Epidermal melanocyte (primary cell): ENCODE results near the gene GJA1.
A peak's percentile ranks its signal among the peaks of the same experiment; 100 is the strongest.

Experiments used
- DNase-seq: peaks from one replicate; pipeline ENCODE4 v3.0.0; 2011; ENCODE audit warnings: low spot score; ENCODE audit not compliant: insufficient read length

The GJA1 gene

DNA sequence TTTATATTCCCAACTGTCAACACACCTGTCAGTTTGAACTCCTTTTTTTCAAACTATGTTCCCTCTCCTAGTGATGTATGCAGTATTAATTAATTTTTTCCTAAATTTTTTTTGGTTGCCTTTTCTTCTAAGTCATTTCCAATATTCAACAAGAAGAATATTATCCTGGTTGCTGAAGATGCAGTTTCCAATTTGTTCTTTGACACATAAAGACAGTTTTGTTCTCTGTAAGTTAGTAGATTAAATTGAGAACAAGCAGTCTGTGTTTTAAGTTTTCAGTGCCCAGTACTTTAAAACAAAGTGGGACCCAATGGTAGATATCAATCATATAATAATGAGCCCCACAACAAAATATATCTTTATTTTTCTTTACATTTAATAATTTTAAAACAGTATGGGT, 47.3 kb downstream of the GJA1 start:
- peak; percentile 32 for DNase-seq

DNA sequence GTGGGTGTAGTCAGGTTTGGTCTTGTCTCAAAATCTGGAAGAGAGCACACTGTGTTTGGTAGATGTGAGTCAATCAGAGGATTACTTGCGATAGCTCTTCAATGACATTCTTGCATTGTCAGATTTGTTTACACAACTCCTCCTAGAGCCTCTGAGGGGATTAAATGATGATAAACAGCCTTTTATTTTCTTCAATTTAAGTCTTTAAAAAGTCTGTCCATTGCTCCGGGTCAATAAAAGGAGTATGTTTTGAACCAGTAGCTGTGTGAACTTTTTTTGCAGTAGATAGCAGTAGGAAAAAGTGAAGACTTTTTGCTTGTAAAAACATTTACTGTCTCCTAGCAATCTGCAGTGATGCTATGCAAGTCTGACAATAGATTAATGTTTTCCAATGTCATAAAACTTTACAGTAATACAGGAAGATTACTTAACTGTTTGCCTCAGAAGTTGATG, 49.9 kb downstream of the GJA1 start:
- no peak for DNase-seq

DNA sequence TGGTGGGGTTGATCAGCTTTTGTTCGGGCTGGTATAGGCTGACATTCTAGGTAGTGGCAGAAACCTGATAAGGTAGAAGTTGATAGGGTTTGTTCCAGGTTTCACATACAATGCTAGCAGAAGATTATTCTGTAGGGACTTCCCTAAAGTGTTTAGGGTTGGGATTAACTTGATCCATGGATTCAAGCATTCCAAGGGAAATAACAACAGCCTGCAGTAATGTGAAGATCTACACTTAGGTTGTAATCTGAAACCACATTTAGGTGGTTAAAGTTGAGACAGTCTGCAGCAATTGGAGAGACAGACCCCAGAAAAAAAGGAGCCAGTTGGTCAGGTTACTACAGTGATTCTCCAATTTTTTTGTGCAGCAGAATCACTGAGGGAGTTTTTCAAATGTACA, 56.1 kb downstream of the GJA1 start:
- no peak for DNase-seq

DNA sequence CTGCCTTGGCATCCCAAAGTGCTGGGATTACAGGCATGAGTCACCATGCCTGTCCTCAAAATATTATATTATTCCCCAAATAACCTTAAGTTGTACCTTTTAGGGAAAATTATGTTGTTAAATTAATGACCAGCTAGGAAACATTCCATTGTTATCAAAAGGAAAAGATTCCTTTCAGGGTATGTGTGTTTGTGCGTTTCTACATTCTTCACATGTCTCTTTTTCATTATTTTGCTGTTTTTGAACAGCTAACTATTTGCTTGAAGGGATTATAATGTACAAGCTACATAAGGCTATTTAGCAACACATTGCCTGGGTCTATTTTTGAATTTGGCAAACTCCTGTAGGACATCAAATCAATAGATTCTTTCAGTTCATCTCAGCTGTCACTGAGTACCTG, 57.1 kb downstream of the GJA1 start:
- no peak for DNase-seq

DNA sequence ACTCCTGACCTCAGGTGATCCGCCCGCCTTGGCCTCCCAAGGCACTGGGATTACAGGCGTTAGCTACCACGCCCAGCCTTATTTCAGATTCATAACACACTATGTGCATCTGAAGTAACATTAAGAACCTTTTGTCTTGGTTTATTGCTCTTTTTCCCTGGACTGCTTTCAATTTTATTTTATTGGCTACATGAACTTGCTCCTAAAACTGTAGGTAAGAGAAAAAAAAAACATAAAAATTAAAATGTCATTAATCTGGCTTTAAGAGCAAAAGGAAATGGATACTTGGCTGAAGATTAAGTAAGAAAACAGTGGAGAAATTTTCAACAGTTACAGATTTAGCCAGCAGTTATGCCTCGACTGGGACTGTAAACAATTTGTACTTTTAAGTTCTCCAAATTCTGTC, 62.5 kb downstream of the GJA1 start:
- no peak for DNase-seq

DNA sequence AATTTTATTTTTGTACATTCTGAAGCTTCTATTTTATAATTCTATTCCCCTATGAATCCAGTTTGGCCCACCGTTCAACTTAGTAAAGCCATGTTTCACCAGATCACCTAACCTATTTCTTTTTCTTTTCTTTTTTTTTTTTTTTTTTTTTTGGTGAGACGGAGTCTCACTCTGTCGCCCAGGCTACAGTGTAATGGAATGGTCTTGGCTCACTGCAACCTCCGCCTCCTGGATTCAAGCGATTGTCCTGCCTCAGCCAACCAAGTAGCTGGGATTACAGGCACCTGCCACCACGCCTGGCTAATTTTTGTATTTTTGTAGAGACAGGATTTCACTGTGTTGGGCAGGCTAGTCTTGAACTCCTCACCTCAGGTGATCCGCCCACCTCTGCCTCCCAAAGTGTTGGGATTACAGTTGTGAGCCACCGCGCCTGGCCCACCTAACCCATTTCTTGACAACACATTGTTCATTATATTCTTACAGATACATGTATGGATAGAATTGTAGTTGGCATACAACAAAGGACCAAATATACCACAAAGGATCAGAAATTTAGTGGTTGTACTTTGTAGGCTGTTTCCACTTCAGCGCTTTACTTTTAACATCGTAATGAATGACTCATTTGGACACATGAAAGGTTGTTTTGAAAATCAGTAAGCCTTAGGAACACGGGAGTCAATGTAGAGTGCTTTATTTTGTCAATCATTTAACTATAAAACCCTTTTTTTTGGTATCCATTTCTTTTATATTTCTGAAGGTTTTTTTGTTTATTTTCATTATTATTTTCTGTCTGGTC, 63.2 kb downstream of the GJA1 start:
- no peak for DNase-seq
